Fibroblast of lung (primary cell): ENCODE results near the gene ATP2B2. TPM values are rescaled to one million over a fixed set of nuclear protein-coding genes. Genes with fewer than 3 reads are reported as not detected.

ENCODE experiments used
- DNase-seq, 2 donors: peaks; one replicate each; pipeline versions ENCODE4 v3.0.0 to v3.0.0-alpha.2; 2010; ENCODE audit warnings: low read depth in 2 of 2
- H2AFZ ChIP-seq: 2 replicates; pipeline ENCODE4 v1.5.1; 2012; ENCODE audit warnings: low read length, control low read depth, inconsistent platforms
- H3K27ac ChIP-seq: 2 replicates; pipeline ENCODE4 v1.5.1; 2011; ENCODE audit warnings: low read length, control low read depth; ENCODE audit not compliant: insufficient read depth
- H3K27me3 ChIP-seq: 2 replicates; pipeline ENCODE4 v1.5.1; 2011; ENCODE audit warnings: mild to moderate bottlenecking, low read length; ENCODE audit not compliant: control insufficient read depth, insufficient read depth
- H3K36me3 ChIP-seq: 2 replicates; pipeline ENCODE4 v1.5.1; 2011; ENCODE audit warnings: low read length; ENCODE audit not compliant: control insufficient read depth, insufficient read depth
- H3K4me1 ChIP-seq: 2 replicates; pipeline ENCODE4 v1.5.1; 2011; ENCODE audit warnings: low read length; ENCODE audit not compliant: control insufficient read depth, insufficient read depth; ENCODE audit errors: extremely low read depth
- H3K4me2 ChIP-seq: 2 replicates; pipeline ENCODE4 v1.5.1; 2011; ENCODE audit warnings: low read length, control low read depth; ENCODE audit not compliant: insufficient read depth; ENCODE audit errors: extremely low read depth
- H3K4me3 ChIP-seq, 4 experiments: fragments of 200-600 bp in 1 of 4; sonication (generic) in 1 of 4; replicated peaks in 1 of 4; 2 replicates each; pipeline ENCODE4 v1.5.1; 2011 to 2016; ENCODE audit warnings: low read length in 4 of 4, low read depth in 3 of 4, mild to moderate bottlenecking in 3 of 4, control low read depth in 2 of 4, inconsistent platforms in 1 of 4, mixed read lengths in 1 of 4; ENCODE audit not compliant: insufficient read depth in 1 of 4; ENCODE audit errors: control extremely low read depth in 1 of 4
- H3K79me2 ChIP-seq: 2 replicates; pipeline ENCODE4 v1.5.1; 2012; ENCODE audit warnings: mild to moderate bottlenecking, low read length, inconsistent platforms; ENCODE audit not compliant: control insufficient read depth, insufficient read depth
- H3K9ac ChIP-seq: 2 replicates; pipeline ENCODE4 v1.5.1; 2011; ENCODE audit warnings: mild to moderate bottlenecking, low read length, control low read depth; ENCODE audit not compliant: insufficient read depth
- H3K9me3 ChIP-seq: 2 replicates; pipeline ENCODE4 v1.5.1; 2012; ENCODE audit warnings: low read depth, low read length; ENCODE audit not compliant: control insufficient read depth, insufficient read depth
- H4K20me1 ChIP-seq: 2 replicates; pipeline ENCODE4 v1.5.1; 2011; ENCODE audit warnings: low read length; ENCODE audit not compliant: control insufficient read depth, insufficient read depth; ENCODE audit errors: extremely low read depth
- CTCF ChIP-seq, 2 donors: IDR thresholded peaks in 1 of 2; conservative IDR thresholded peaks in 1 of 2; 1 replicate in 1 of 2; 2 replicates in 1 of 2; pipeline ENCODE4 v1.5.1; 2011 to 2012; ENCODE audit warnings: low read length in 2 of 2, control low read depth in 1 of 2, inconsistent platforms in 1 of 2, low read depth in 1 of 2, mild to moderate bottlenecking in 1 of 2
- EZH2 ChIP-seq: IDR thresholded peaks from 2 replicates; pipeline ENCODE4 v1.5.1; 2012; ENCODE audit warnings: low read length, control low read depth, mild to moderate bottlenecking; ENCODE audit errors: missing control alignments
- polyA plus RNA-seq, 2 donors: library from polyadenylated mRNA; depleted of rRNA in 1 of 2; stranded (reverse) in 1 of 2; unstranded in 1 of 2; fragments of >200 nt; gene quantifications; 2 replicates each; pipeline ENCODE4 v1.2.1, GENCODE V29; 2011 to 2012; ENCODE audit warnings: missing spikeins in 1 of 2
- total RNA-seq: library from RNA; depleted of rRNA; stranded (reverse); fragments of >200 nt; gene quantifications from 2 replicates; pipeline ENCODE4 v1.2.1, GENCODE V29; 2014

ATP2B2 gene
- total and polyA plus RNA-seq, 2 donors (not counting 1 experiment from before 2014, with no cell fraction given), result not detected

- no peaks in the 10 kb centered on the region for H3K36me3 ChIP-seq
- H2AFZ ChIP-seq, result no peak overlapping the region
- H3K4me3 ChIP-seq, result no peak overlapping the region
- peak; percentile 68 to 87 for DNase-seq
- H3K27ac ChIP-seq, result no peak overlapping the region
- peaks cover 3% of the 10 kb centered on the region for H3K27me3 ChIP-seq
- no peak for TF ChIP-seq CTCF (conservative IDR thresholded peaks at IDR 0.05 in 1 of 2, IDR thresholded peaks at IDR 0.05 in 1 of 2; ENCODE audit: low read depth in 1 of 2, low read length in 2 of 2)
- TF ChIP-seq EZH2, result no peak
- H3K4me2 ChIP-seq, result no peak overlapping the region
- no peaks in the 10 kb centered on the region for H4K20me1 ChIP-seq
- H3K9me3 ChIP-seq, result no peaks in the 10 kb centered on the region
- no peaks in the 10 kb centered on the region for H3K79me2 ChIP-seq
- no peaks in the 10 kb centered on the region for H3K4me1 ChIP-seq
- H3K9ac ChIP-seq, result no peak overlapping the region
Observed at GRCh38 chr3:10459954-10460754, 45.2 kb downstream of the ATP2B2 start.

GRCh38 chr3:10457560-10457959 is 47.8 kb downstream of the ATP2B2 start:
- Histone ChIP-seq H3K9ac (no peak overlapping the region), H3K36me3 (no peaks in the 10 kb centered on the region), H3K27me3 (peaks cover 3% of the 10 kb centered on the region), H3K9me3 (no peaks in the 10 kb centered on the region), H3K27ac (no peak overlapping the region), H3K4me1 (no peaks in the 10 kb centered on the region), H4K20me1 (peaks cover 1% of the 10 kb centered on the region), H3K4me3 (no peak overlapping the region), H3K79me2 (no peaks in the 10 kb centered on the region), H3K4me2 (no peak overlapping the region), H2AFZ (no peak overlapping the region)
- no peak for DNase-seq
- TF ChIP-seq EZH2 (no peak), CTCF (conservative IDR thresholded peaks at IDR 0.05 in 1 of 2, IDR thresholded peaks at IDR 0.05 in 1 of 2; ENCODE audit: low read depth in 1 of 2, low read length in 2 of 2) (no peak)

- Histone ChIP-seq H3K36me3 (no peaks in the 10 kb centered on the region), H3K9ac (no peak overlapping the region), H3K4me2 (no peak overlapping the region), H3K79me2 (no peaks in the 10 kb centered on the region), H3K4me1 (no peaks in the 10 kb centered on the region), H3K9me3 (no peaks in the 10 kb centered on the region), H3K27me3 (no peaks in the 10 kb centered on the region), H3K4me3 (no peak overlapping the region), H2AFZ (no peak overlapping the region), H4K20me1 (peaks cover 1% of the 10 kb centered on the region), H3K27ac (no peak overlapping the region)
- TF ChIP-seq CTCF (conservative IDR thresholded peaks at IDR 0.05 in 1 of 2, IDR thresholded peaks at IDR 0.05 in 1 of 2; ENCODE audit: low read depth in 1 of 2, low read length in 2 of 2), result no peak
- no peak for TF ChIP-seq EZH2
- no peak for DNase-seq
Observed at GRCh38 chr3:10456981-10457380, 48.4 kb downstream of the ATP2B2 start.
